Measurements from ENCODE around the gene ZNF333. TPM values are rescaled to one million over a fixed set of nuclear protein-coding genes. Genes with fewer than 3 reads are reported as not detected.

ZNF333 gene
- total RNA-seq, 1 donor from 2014 or later = 33.6 TPM

DNA sequence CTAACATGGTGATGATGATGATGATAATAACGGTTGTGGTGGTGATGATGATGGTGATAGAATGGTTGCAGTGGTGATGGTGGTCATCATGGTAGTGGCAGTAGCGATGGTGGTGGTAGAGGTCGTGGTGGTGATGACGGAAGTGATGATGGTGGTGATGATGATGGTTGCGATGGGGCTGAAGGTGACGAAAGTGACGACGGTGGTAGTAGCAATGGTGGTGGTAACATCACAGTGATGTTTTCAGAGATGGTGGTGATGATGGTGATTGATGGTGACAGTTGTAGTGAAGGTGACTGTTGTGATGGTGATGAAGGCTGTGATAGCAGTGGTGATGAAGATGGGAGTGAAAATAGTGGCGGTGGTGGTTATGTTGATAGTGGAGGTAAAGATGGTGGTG is 11.6 kb upstream of the ZNF333 start:
- TF ChIP-seq, protein P1, sequence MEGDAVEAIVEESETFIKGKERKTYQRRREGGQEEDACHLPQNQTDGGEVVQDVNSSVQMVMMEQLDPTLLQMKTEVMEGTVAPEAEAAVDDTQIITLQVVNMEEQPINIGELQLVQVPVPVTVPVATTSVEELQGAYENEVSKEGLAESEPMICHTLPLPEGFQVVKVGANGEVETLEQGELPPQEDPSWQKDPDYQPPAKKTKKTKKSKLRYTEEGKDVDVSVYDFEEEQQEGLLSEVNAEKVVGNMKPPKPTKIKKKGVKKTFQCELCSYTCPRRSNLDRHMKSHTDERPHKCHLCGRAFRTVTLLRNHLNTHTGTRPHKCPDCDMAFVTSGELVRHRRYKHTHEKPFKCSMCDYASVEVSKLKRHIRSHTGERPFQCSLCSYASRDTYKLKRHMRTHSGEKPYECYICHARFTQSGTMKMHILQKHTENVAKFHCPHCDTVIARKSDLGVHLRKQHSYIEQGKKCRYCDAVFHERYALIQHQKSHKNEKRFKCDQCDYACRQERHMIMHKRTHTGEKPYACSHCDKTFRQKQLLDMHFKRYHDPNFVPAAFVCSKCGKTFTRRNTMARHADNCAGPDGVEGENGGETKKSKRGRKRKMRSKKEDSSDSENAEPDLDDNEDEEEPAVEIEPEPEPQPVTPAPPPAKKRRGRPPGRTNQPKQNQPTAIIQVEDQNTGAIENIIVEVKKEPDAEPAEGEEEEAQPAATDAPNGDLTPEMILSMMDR (IDR thresholded peaks at IDR 0.05; ENCODE audit: unreplicated experiment) = no peak

DNA sequence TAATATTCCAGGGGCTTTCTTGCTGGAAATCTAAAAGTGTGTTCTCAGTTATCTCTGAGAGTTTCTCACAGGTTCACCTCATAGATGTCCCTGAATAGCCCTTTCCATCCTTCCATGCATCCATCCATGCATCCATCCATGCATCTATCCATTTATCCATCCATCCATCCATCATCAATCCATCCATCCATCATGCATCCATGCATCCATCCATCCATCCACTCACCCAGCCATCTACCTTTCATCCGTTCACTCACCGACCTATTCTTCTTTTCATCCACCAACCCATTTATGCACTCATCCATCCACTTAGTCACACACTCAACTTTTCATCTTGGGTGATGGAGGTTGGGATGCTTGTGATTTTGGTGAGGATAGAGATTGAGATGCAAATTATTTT is 7.8 kb upstream of the ZNF333 start:
- Mint-ChIP-seq H3K4me3 (no peak overlapping the region), H3K27me3 (ENCODE audit: low read depth) (peaks cover 28% of the 10 kb centered on the region), H3K4me1 (no peaks in the 10 kb centered on the region), H3K27ac (no peak overlapping the region), H3K36me3 (no peaks in the 10 kb centered on the region), H3K9me3 (no peaks in the 10 kb centered on the region)
- TF ChIP-seq, protein P1 (IDR thresholded peaks at IDR 0.05; ENCODE audit: unreplicated experiment) = no peak
- DNase-seq (ENCODE audit: low spot score in 2 of 2, unreplicated experiment in 2 of 2) = no peak

More for the DNA sequence above, 11.6 kb upstream of the ZNF333 start:
- no peaks in the 10 kb centered on the region for H3K36me3 Mint-ChIP-seq
- DNase-seq (ENCODE audit: low spot score in 2 of 2, unreplicated experiment in 2 of 2) = no peak
- no peak overlapping the region for H3K4me3 Mint-ChIP-seq
- H3K27me3 Mint-ChIP-seq (ENCODE audit: low read depth) = peaks cover 8% of the 10 kb centered on the region
- no peaks in the 10 kb centered on the region for H3K4me1 Mint-ChIP-seq
- peaks cover 8% of the 10 kb centered on the region for H3K9me3 Mint-ChIP-seq
- H3K27ac Mint-ChIP-seq = no peak overlapping the region

DNA sequence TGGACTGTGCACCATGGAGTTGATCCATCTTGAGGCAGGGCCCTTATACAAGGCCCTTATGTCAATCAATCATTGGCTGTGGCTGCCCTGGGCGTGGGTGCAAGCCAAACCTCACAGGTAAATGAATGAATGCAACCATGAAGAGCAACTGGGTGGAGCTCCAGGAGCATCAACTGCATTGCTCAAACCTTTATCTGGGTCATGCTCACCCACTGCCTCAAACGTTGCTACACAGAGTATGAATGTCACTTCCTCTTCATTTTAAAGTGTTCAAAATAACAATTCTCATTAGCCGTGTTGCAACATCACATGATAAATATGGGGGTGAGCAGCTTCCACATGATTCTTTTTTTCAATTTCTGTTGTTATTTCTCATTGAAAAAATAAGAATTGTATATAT is 6.4 kb upstream of the ZNF333 start:
- no peaks in the 10 kb centered on the region for H3K36me3 Mint-ChIP-seq
- no peak overlapping the region for H3K27ac Mint-ChIP-seq
- no peaks in the 10 kb centered on the region for H3K4me1 Mint-ChIP-seq
- no peaks in the 10 kb centered on the region for H3K9me3 Mint-ChIP-seq
- peaks cover 29% of the 10 kb centered on the region for H3K27me3 Mint-ChIP-seq (ENCODE audit: low read depth)
- TF ChIP-seq, protein P1 (IDR thresholded peaks at IDR 0.05; ENCODE audit: unreplicated experiment) = no peak
- H3K4me3 Mint-ChIP-seq = no peak overlapping the region
- no peak for DNase-seq (ENCODE audit: low spot score in 2 of 2, unreplicated experiment in 2 of 2)

DNA sequence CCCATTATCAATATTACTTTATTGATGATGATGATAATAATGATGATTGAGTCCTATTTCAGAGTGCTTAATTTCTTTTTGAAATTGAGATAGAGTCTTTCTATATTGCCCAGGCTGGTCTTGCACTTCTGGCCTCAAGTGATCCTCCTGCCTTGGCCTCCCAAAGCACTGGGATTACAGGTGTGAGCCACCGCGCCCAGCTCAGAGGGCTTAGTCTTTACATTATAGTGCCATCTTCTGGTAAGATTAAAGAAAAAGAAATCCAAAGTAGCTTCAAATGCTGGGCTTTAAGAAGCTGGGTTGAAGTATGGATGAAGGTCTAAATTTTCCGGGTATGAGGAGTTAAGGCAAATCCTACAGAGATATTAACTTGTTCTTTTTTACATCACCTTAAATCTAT is 3.4 kb upstream of the ZNF333 start:
- H3K27me3 Mint-ChIP-seq (ENCODE audit: low read depth) = peaks cover 29% of the 10 kb centered on the region

DNA sequence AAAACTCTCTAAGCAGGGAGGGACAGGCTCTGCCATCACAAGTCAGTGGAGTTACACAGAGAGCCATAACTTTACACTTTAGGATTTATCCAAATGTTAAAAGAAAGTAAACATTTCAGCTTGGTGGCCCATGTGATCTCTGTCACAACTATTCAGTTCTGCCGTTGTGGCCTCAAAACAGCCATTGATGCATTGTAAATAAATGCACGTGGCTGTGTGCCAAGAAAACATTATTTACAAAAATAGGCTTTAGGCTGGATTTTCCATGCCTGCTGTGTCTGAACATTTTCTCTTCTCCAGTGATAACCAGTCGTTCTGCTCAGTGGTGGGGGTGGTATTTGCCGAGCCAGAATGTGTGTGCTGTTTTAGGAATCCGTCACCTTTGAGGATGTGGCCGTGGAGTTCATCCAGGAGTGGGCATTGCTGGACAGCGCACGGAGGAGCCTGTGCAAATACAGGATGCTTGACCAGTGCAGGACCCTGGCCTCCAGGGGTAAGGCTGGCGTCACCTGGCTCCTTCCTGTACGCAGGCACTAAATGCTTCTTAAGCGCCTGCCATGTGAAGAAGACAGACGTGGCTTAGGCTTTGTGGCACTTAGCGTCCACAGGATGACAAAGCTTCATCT is 4.9 kb downstream of the ZNF333 start:
- no peak for DNase-seq (ENCODE audit: low spot score in 2 of 2, unreplicated experiment in 2 of 2)
- no peak overlapping the region for H3K27ac Mint-ChIP-seq
- peaks cover 24% of the 10 kb centered on the region for H3K36me3 Mint-ChIP-seq
- TF ChIP-seq, protein P1 (IDR thresholded peaks at IDR 0.05; ENCODE audit: unreplicated experiment) = no peak
- peaks cover 9% of the 10 kb centered on the region for H3K4me1 Mint-ChIP-seq
- H3K27me3 Mint-ChIP-seq (ENCODE audit: low read depth) = no peaks in the 10 kb centered on the region
- H3K9me3 Mint-ChIP-seq = no peaks in the 10 kb centered on the region
- no peak overlapping the region for H3K4me3 Mint-ChIP-seq

More for the DNA sequence above, 3.4 kb upstream of the ZNF333 start:
- peaks cover 11% of the 10 kb centered on the region for H3K4me1 Mint-ChIP-seq
- H3K9me3 Mint-ChIP-seq = no peaks in the 10 kb centered on the region
- TF ChIP-seq, protein P1 (IDR thresholded peaks at IDR 0.05; ENCODE audit: unreplicated experiment) = no peak
- H3K4me3 Mint-ChIP-seq = no peak overlapping the region
- DNase-seq (ENCODE audit: low spot score in 2 of 2, unreplicated experiment in 2 of 2) = no peak
- no peak overlapping the region for H3K27ac Mint-ChIP-seq
- no peaks in the 10 kb centered on the region for H3K36me3 Mint-ChIP-seq
